GM19328 (cell line): ENCODE results near the gene PRR35.

Experiments
- ATAC-seq: cut with Tn5 transposase; IDR thresholded peaks from one replicate; pipeline ENCODE4 v1.9.1; 2021; ENCODE audit warnings: mild to moderate bottlenecking, moderate library complexity; ENCODE audit not compliant: unreplicated experiment

PRR35 gene

DNA sequence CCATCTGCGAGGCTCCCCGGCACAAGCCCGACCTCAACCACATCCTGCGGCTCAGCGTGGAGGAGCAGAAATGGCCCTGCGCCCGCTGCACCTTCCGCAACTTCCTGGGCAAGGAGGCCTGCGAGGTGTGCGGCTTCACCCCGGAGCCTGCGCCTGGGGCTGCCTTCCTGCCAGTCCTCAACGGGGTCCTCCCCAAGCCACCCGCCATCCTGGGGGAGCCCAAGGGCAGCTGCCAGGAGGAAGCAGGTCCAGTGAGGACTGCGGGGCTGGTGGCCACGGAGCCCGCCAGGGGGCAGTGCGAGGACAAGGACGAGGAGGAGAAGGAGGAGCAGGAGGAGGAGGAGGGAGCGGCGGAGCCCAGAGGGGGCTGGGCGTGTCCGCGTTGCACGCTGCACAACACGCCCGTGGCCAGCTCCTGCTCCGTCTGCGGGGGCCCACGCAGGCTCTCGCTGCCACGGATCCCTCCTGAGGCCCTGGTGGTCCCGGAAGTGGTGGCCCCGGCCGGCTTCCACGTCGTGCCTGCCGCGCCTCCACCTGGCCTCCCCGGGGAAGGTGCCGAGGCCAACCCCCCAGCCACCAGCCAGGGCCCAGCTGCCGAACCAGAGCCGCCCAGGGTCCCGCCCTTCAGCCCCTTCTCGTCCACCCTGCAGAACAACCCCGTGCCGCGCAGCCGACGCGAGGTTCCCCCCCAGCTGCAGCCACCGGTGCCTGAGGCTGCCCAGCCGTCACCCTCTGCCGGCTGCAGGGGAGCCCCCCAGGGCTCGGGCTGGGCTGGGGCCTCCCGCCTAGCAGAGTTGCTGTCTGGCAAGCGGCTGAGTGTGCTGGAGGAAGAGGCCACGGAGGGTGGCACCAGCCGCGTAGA lies 13.1 kb upstream of the PRR35 start:
- no peak for ATAC-seq

DNA sequence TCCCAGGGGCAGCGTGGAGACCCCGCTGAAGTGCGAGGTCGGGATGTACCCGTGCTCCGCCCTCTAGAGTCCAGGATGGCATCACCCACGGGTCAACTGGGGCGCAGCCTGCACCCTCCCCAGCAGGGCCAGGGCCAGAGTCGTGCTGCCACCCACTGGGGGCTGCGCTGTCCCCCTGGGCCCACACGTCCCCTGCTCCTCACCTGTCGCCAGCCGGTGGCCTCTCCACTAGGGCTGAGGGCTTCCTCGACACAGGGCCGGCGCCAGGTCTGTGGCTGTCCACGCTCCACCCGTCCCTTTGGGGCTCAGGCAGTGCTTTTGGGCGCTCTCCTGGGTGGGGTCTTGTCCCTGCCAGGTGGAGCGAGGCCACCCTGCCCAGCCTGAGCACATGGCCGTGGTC lies 11.6 kb upstream of the PRR35 start:
- no peak for ATAC-seq

- no peak for ATAC-seq
Observed at GRCh38 chr16:549544-550263, 10.5 kb upstream of the PRR35 start.

DNA sequence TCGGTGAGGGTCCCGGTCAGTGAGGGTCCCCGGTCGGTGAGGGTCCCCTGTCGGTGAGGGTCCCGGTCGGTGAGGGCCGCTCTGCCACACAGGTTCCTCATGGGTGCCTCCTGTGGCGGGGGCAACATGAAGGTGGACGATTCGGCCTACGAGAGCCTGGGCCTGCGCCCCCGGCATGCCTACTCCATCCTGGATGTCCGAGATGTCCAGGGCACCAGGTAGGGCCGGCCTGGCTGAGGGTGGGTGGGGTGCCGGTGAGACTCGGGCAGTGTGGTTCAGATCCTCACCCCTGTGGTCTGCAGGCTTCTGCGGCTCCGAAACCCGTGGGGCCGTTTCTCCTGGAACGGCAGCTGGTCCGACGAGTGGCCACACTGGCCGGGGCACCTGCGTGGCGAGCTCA lies 9.0 kb upstream of the PRR35 start:
- ATAC-seq = no peak

GRCh38 chr16:552171-552570 lies 8.0 kb upstream of the PRR35 start:
- no peak for ATAC-seq

DNA sequence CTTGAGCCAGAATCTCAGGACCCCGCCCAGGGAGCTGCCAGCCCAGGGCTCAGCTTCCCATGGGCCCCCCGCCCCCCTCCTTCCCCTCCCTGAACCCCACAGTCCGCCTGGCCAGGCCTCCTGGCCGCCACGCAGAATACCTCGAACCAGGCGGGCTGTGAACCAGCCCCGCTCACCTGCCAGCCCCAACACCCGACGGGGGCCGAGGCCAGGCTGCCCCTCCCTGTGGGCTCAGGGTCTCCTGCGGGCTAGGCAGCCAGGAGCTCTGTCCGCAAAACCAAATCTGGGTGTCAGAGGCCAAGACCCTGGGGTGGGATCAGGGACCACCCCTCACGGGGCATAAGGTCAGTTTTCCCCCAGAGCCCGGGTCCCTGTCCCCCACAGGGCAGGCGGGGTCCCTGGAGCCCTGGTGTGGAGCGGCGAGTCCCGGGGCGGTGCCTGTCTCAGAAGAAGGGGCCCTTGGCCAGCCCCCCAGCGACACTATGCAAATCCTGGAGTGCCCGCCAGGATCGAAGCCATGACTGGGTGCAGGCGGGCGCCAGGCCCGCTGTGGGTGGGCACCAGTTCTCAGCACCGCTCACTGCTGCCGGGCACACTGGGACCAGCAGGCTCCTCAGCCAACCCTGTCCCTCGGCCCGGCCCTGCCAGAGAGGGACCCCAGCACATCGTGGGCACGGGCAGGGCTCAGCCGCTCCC lies 6.4 kb upstream of the PRR35 start:
- ATAC-seq = no peak

DNA sequence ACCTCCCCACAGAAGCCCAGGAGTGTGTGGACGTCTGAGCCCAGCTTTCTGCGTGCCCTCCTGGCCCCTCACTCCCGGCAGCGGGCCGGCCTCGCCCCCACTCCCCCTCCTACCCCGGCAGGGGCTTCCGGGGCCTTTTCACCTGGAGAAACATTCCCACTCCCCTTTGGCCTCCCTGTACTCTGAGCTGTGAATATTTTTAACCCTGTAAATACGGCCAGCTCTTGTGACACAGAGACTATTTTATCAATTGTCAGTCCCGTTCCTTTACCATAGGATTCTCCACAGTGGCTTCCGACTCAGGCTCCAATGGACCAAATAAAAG lies 5.9 kb upstream of the PRR35 start:
- ATAC-seq = no peak

DNA sequence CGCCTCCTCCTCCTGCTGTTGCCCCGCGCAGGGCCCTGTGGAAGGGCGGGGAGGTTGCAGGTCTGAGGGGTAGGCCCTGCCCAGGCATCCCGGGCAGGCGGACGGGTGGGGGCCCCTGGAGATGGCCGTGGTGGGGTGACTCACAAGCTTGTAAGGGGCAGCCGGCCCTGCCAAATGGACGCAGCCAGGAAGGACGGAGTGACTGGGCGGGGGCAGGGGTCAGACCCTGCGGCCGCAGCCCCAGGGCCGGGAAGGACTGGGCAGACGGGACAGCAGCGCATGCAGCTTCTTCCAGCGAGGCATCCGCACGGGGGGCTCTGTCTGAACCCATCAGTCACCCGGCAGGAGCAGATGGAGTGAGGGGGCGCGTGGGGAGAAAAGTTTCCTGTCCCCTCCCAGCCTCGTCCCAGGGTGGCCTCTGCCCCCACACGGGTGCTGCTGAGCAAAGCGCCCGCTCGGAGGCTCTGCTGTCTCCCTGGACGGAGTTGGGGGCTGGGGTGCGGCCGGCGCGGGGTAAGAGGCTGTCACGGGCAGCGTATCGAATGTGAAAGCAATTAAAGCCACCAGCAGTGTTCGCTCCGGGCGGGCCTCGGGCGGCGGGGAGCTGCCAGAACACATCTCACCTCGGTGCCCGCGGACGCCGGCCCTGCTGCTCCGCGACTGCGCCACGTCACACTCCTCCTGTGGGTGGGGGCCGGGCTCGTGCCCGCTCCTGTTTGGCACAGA lies 5.4 kb upstream of the PRR35 start:
- no peak for ATAC-seq

GRCh38 chr16:555528-556473 lies 4.4 kb upstream of the PRR35 start:
- ATAC-seq = no peak

GRCh38 chr16:556474-557173 lies 3.6 kb upstream of the PRR35 start:
- ATAC-seq = no peak

GRCh38 chr16:557463-558297 lies 2.5 kb upstream of the PRR35 start:
- no peak for ATAC-seq

- no peak for ATAC-seq
Observed at GRCh38 chr16:558298-559020, 1.7 kb upstream of the PRR35 start.

DNA sequence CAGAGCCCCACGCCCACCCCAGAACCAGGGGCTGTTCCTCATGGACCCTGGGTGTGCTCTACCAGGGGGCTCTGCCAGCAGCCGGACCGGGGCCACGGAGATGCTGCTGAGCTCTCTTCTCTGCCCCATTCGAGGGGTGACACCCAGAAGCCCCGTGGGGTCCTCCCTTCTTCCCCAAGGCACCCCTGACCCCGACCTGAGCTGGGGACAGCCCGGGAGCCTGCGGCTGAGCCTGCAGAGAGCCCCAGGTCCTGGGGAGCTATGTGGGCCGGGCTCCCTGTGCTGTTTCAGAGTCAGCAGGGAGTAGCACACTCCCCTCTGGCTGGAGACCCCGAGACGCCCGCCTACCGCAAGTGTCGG lies 1.2 kb upstream of the PRR35 start:
- ATAC-seq = no peak

DNA sequence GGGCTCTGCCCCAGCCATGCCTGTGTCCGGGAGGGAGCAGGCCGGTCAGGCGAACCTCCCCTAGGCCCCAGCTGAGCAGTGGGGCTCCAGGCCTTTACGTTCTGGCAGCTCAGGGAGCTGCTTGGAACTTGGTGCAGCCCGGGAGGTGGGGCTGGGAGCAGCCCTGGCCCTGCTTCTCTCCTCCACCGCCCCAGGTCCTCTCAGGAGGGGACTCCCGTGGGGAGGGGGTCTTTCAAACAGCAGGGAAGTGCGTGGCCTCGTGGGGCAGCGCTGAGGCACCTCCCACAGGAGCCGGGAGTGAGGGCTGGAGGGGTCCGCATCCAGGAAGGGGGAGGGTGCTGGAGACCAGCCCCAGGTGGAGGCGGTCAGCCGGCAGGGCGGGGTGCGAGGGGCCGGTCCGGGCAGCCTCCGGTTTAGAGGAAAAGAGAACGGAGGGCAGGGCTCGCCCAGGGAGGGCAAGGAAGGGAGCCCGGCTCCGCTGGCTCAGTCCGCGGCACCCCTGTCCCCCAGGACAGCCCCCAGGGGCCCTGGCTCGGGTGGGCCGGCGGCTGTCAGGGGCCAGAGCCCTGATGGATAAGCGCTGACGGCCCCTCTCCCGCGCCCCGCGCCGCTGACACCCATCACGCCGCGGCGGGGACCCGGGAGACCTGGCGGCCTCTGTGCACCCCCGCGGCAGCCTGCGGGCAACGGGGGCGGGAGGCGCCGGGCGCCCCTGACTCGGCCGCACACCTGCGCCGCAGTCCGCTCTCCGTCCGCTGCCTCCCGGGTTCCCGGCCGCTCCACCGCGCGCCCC lies 587 bp upstream of the PRR35 start:
- ATAC-seq = no peak

GRCh38 chr16:560701-561412 lies 663 bp downstream of the PRR35 start:
- ATAC-seq = no peak

- ATAC-seq = no peak
Observed at GRCh38 chr16:561413-561794, 1.2 kb downstream of the PRR35 start.
